Pancreas (tissue), 10 donors: ENCODE results near the gene NPLOC4. TPM values are rescaled to one million over a fixed set of nuclear protein-coding genes. Genes with fewer than 3 reads are reported as not detected.

Source experiments
- ATAC-seq, 4 donors: fragments of 200-7000 bp; cut with Tn5 transposase; one replicate each; pipeline versions ENCODE4 v1.8.0 to v1.9.1; 2020; ENCODE audit warnings: mild to moderate bottlenecking in 4 of 4, moderate library complexity in 4 of 4
- DNase-seq, 6 donors: peaks; one replicate each; pipeline ENCODE4 v3.0.0-alpha.2; 2020
- FAIRE-seq: peaks from 2 replicates; lab custom pipeline; 2012; peaks lifted over from hg19 to GRCh38; lab: Jason Lieb, UNC
- H3K27ac ChIP-seq, 4 donors: fragments of 200-600 bp; sonication (generic); 1 replicate in 3 of 4; 2 replicates in 1 of 4; pipeline versions ENCODE4 v1.5.0 to v1.8.0; 2020
- H3K27me3 ChIP-seq, 4 donors: fragments of 200-600 bp; one replicate each; pipeline ENCODE4 v1.8.0; 2021
- H3K36me3 ChIP-seq, 3 donors: fragments of 200-600 bp; sonication (generic) in 1 of 3; one replicate each; pipeline versions ENCODE4 v1.5.0 to v1.8.0; 2020 to 2021
- H3K4me1 ChIP-seq, 3 donors: fragments of 200-600 bp; one replicate each; pipeline ENCODE4 v1.8.0; 2021
- H3K4me3 ChIP-seq, 4 donors: fragments of 200-600 bp; sonication (generic) in 2 of 4; one replicate each; pipeline versions ENCODE4 v1.5.0 to v1.8.0; 2020 to 2021
- H3K9me3 ChIP-seq, 4 donors: fragments of 200-600 bp; one replicate each; pipeline ENCODE4 v1.8.0; 2021
- CTCF ChIP-seq, 4 donors: fragments of 200-600 bp; sonication (generic) in 3 of 4; IDR thresholded peaks; one replicate each; pipeline versions ENCODE4 v1.5.0 to v1.8.0; 2021; ENCODE audit warnings: antibody characterized with exemption in 4 of 4
- WGBS, 2 donors: extraction: QIAGEN DNeasy Blood & Tissue Kit; methylation state at CpG; one replicate each; pipeline ENCODE4 v1.1.7; 2013; 5-methylcytosine and 5-hydroxymethylcytosine counted together
- intact Hi-C, 3 donors: fragments of 100-400 bp; cut with DNase I; formaldehyde crosslinking; loops; one replicate each; pipeline versions ENCODE4 v1.11.1 to v1.14.2; 2022
- polyA plus RNA-seq, 2 donors: library from polyadenylated mRNA; stranded (reverse); fragments of 200-250 nt; gene quantifications; one replicate each; pipeline ENCODE4 v1.2.3, GENCODE V29; 2013
- total RNA-seq, 6 donors: library from RNA; stranded (reverse); fragmentation: NEBNext Ultra II Directional in 4 of 6; extraction: Animal tissue kit (Norgen Biotek cat#: 25700) in 4 of 6; gene quantifications; one replicate each; pipeline versions ENCODE4 v1.2.1 to v1.2.4, GENCODE V29; 2021 to 2023
- donor health status: healthy with polysubstance abuse.
- donor health status: DM: no; HTN: no; CAD: no; lungs with moderate emphysema.
- donor health status: DM: no; HTN: no; CAD: no.
- donor health status: control.
- donor health status: control.
- donor health status: Bipolar disorder and iron deficiency.
- donor health status: DM: yes; HTN: yes; CAD: no.
- donor health status: DM: no; HTN: no; CAD: no.
- donor health status: DM: no; HTN: no; CAD: no.
- donor health status: DM: yes; HTN: yes; CAD: no.

The NPLOC4 gene
- total and polyA plus RNA-seq, 8 donors = 32.5 to 54.8 (median 35.3) TPM

GRCh38 chr17:81522491-81523401, 114.2 kb downstream of the NPLOC4 start:
- peak in 3 of 6 donors; percentile 10 to 39 (median 35) for DNase-seq
- 83 to 85% methylated on average over 24 to 26 of the region's 26 CpGs for WGBS, 2 donors
- TF ChIP-seq CTCF (IDR thresholded peaks at IDR 0.05) = no peak
- Histone ChIP-seq H3K27me3 (no peaks in the 10 kb centered on the region), H3K36me3 (no peaks in the 10 kb centered on the region), H3K27ac (no peak overlapping the region), H3K4me1 (peaks cover 0 to 20% (median 6%) of the 10 kb centered on the region in 3 donors), H3K4me3 (no peak overlapping the region), H3K9me3 (no peaks in the 10 kb centered on the region)
- no peak for FAIRE-seq
- no peak for ATAC-seq
- intact Hi-C loops = no loop called here

- FAIRE-seq (no peak), DNase-seq (peak in 5 of 6 donors; percentile 19 to 85 (median 39)), ATAC-seq (peak in 3 of 4 donors; percentile 3 to 16 (median 13))
- Histone ChIP-seq H3K36me3 (no peaks in the 10 kb centered on the region), H3K27me3 (no peaks in the 10 kb centered on the region), H3K4me1 (peaks cover 6 to 32% (median 15%) of the 10 kb centered on the region in 3 donors), H3K4me3 (peak overlapping the region in 3 of 4 donors; percentile 37 to 72 (median 60)), H3K9me3 (no peaks in the 10 kb centered on the region), H3K27ac (peak overlapping the region; percentile 43 to 76 (median 72))
- no peak for TF ChIP-seq CTCF (IDR thresholded peaks at IDR 0.05)
- intact Hi-C loops = no loop called here
- 75 to 77% methylated on average over 13 to 14 of the region's 14 CpGs for WGBS, 2 donors
Observed at GRCh38 chr17:81520021-81520901, 116.7 kb downstream of the NPLOC4 start.

- 3 to 5% methylated on average over 58 to 61 of the region's 61 CpGs for WGBS, 2 donors
- H3K27me3 ChIP-seq = no peaks in the 10 kb centered on the region
- H3K4me3 ChIP-seq = peak overlapping the region; percentile 23 to 72 (median 48)
- H3K27ac ChIP-seq = peak overlapping the region; percentile 43 to 76 (median 72)
- H3K9me3 ChIP-seq = no peaks in the 10 kb centered on the region
- DNase-seq (peak; percentile 74 to 92 (median 90)), FAIRE-seq (no peak), ATAC-seq (peak; percentile 71 to 80 (median 76))
- intact Hi-C loops = no loop called here
- no peaks in the 10 kb centered on the region for H3K36me3 ChIP-seq
- TF ChIP-seq CTCF (IDR thresholded peaks at IDR 0.05) = peak; percentile 72 to 89 (median 80)
- H3K4me1 ChIP-seq = peaks cover 6 to 32% (median 15%) of the 10 kb centered on the region in 3 donors
Observed at GRCh38 chr17:81519284-81520020, 117.5 kb downstream of the NPLOC4 start.

- WGBS, 2 donors = 8 to 12% methylated on average over 38 to 47 of the region's 47 CpGs
- Histone ChIP-seq H3K36me3 (no peaks in the 10 kb centered on the region), H3K4me1 (peaks cover 6 to 32% (median 15%) of the 10 kb centered on the region in 3 donors), H3K9me3 (no peaks in the 10 kb centered on the region), H3K27ac (peak overlapping the region; percentile 43 to 76 (median 72)), H3K4me3 (peak overlapping the region; percentile 23 to 72 (median 48)), H3K27me3 (no peaks in the 10 kb centered on the region)
- no peak for TF ChIP-seq CTCF (IDR thresholded peaks at IDR 0.05)
- intact Hi-C loops = no loop called here
- DNase-seq = peak in 4 of 6 donors; percentile 56 to 85 (median 80)
- FAIRE-seq = no peak
- peak; percentile 48 to 59 (median 56) for ATAC-seq
Observed at GRCh38 chr17:81518785-81519283, 118.1 kb downstream of the NPLOC4 start.
